ENCODE results near the gene SLC25A52.
"Not testable (repeated sequence)": the region's sequence is repeated elsewhere in the genome, so short reads cannot be mapped to it uniquely, and the experiment has no call there.

SLC25A52 gene

DNA sequence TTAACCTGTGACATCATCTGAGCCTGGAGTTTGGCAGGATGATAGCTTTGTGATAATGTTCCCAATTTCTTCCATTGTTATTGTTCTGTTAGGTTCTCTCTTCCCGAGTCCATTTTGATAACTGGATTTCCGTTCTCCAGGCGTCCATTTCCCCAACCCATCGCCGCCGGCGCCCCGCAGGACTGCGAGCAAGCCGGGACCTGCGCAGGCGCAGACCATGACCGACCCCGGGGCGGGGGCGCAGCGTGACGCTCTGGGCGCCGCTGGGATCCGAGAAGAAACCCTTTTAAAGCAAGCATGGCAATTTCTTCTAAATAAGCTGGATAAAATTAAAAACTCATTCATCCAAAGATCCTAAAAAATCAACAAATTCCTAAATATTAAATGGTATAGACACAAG, at the start of gene SLC25A52:
Gene SLC25A52, minus strand, starts transcription at position 186 of the 400 bp plus-strand sequence. CDS start 219 bp downstream, outside the sequence.
- DNase-seq, result no peak

GRCh38 chr18:31809049-31809448, 48.4 kb upstream of the SLC25A52 start:
- not testable (repeated sequence) for DNase-seq

GRCh38 chr18:31801078-31801477, 40.4 kb upstream of the SLC25A52 start:
- no peak for DNase-seq

DNA sequence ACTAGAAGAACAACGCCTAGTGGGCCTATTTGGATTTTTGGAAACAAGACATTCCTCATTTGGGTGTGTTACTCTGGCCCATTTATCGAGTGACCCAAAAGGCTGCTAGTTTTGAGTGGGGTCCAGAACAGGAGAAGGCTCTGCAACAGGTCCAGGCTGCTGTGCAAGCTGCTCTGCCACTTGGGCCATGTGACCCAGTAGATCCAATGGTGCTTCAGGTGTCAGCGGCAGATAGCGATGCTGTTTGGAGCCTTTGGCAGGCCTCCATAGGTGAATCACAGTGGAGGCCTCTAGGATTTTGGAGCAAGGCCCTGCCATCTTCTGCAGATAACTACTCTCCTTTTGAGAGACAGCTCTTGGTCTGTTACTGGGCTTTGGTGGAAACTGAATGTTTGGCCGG, 38.6 kb upstream of the SLC25A52 start:
- not testable (repeated sequence) for DNase-seq

DNA sequence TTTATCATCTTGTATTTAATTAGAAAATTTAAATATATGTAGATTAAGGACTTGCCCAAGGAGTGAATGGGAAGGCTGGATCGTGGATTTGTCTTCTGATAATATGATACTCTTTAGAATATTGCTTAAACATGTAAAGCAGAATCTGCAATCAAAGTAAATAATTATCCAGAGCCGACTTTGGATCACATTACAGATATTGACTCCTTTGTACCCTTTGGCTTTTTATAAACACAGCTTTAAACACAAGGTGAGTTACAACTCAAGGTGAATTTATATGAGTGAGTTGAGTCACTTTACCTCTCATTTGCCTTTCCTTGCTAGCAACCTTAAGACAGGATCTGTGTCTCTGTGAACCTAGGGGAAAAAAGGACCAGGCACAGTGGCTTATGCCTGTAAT, 37.7 kb upstream of the SLC25A52 start:
- DNase-seq, result no peak

- no peak for DNase-seq
Measured at GRCh38 chr18:31795747-31796146, 35.1 kb upstream of the SLC25A52 start.

GRCh38 chr18:31793531-31793930, 32.9 kb upstream of the SLC25A52 start:
- no peak for DNase-seq

DNA sequence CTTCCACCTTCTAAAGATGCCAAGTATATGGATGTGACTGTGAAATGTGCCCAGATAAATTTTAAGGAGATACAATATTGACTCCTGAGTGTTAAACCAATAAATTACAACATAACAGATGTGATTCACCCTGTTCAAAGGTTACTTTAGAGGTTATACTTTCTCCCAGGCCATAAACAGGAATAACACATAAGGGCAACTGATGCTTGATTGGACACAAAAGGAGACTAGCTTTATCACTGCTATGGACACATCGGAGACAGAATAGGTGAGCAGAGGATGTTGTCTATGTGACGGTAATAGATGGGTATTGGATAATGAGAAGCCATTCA, 31.9 kb upstream of the SLC25A52 start:
- no peak for DNase-seq

GRCh38 chr18:31791817-31792579, 31.3 kb upstream of the SLC25A52 start:
- no peak for DNase-seq

GRCh38 chr18:31789409-31789808, 28.7 kb upstream of the SLC25A52 start:
- DNase-seq, result no peak

DNA sequence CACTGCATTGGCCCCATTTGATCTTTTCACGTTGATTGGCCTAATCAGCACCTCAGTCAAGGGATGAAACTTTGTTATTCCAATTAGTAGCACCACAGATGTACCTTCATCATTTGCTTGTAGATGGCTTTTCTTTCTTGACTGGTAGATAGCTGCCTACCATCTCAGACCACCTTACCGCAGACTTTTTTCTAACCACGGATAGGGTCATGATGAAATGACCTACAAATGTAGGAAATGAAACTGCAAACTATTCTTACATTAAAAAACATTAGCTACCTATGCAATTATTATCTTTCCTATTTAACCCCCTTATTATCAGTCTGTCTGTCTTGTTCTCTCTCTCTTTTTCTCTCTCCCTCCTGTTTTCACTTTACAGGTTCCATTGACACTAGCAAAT, 22.4 kb upstream of the SLC25A52 start:
- no peak for DNase-seq

- DNase-seq, result no peak
Measured at GRCh38 chr18:31778391-31778950, 17.8 kb upstream of the SLC25A52 start.

DNA sequence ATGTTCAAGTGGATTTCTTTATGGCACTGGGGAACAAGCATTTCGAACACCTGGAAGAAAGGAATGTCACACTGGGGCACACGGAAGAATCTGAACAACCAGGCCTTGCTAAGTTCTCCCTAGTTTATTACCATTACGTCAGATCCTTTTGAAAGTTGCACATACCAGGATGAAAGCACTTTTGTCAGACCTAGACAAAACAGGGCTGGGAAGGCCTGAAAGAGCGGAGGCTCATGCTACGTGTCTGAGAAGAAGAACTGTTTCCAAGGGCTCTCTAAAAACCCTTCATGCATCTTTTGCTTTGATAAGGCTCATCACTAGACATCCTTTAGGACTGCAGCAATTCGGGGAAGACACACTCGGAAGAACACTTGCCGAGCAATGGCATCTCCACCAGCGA, 15.4 kb upstream of the SLC25A52 start:
- DNase-seq, result no peak

- DNase-seq, result no peak
Measured at GRCh38 chr18:31774962-31775361, 14.3 kb upstream of the SLC25A52 start.

DNA sequence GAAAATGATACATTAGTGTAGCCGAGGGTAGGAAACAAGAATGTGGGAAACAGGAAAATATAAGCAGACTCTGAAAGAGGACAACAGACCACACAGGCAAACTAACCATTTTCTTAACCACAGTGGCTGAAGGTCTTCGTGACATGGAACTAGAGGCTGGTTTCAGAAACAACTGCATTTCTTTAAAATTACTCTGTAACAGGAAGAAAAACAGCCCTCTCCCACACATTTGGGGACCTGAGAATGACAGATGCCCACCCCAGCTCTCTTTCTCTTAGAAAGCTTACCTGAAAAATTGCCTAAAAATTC, 13.8 kb upstream of the SLC25A52 start:
- DNase-seq, result no peak

GRCh38 chr18:31773774-31774476, 13.2 kb upstream of the SLC25A52 start:
- DNase-seq, result no peak

- no peak for DNase-seq
Measured at GRCh38 chr18:31772699-31773098, 12.0 kb upstream of the SLC25A52 start.

DNA sequence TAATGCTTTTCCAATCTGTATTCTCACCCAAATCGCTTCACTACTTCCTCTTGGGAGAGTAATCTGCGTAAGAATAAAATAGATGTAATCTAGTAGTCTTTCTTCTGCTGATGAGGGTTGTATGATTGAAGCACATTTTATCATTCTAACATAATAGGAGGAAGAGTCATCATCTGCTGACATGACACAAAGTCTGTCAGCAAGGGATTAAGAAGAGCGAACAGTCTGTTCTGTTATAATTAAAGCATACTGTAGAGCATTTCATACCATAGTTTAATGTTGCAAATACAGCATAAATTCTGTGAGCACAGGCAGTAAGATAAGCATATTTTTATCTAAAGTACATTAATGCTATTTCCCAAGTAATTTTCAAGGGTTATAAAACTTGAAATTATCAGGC, 10.4 kb downstream of the SLC25A52 start:
- DNase-seq, result no peak

DNA sequence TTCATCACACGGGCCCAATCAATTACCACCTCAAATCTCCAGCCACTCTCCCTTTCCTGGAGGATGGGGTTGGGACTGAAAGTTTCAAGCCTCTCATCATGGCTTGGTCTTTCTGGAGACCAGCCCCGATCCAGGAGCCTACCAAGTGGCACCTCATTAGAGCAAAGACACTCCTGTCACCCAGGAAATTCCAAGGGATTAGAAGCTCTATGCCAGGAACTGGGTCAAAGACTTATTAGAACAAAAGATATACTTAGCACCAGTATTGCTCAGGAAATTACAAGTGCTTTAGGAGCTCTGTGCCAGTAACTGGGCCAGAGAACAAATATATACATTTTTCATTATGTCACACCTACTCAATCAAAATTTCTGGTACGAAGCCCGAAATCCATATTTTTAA, 14.3 kb downstream of the SLC25A52 start:
- no peak for DNase-seq

DNA sequence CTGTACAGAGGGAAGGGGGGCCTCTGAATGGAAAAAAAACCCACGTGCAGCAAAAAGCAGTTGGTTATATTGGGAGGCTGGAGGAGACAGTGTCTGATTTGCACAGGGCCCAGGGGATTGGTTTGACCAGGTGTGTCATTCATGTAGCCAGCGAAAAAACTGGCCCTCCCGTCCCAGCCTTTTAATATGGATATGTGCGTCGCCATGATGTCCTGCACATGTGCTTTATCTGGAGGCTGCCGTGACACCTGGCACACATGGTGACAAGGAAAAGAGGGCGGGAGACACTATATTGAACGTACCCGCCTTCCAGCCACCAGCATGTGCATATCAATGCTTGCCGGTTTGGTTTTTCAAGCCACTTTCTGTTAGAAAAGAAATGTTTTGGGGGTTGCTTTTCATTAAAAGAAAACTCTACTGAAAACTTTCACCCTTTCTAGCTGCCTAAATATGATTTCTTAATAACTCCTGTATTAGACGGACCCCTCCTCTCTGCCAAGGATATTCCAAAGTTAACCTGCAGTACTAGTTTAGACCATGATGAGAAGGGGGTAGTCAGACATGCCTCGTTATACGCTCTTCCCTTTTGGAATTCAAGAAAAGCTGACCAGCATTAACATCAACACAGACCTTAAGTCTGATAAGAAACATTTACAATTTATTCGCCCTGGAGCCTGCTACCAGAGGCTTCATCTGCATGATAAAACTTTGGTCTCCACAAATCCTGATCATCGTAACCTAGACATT, 16.2 kb downstream of the SLC25A52 start:
- DNase-seq, result no peak

- DNase-seq, result not testable (repeated sequence)
Measured at GRCh38 chr18:31743600-31743999, 17.1 kb downstream of the SLC25A52 start.

GRCh38 chr18:31741097-31741735, 19.5 kb downstream of the SLC25A52 start:
- peak; percentile 1 to 27 (median 9) for DNase-seq

GRCh38 chr18:31740180-31740579, 20.5 kb downstream of the SLC25A52 start:
- no peak for DNase-seq
